PC-9 (cell line): ENCODE results near the gene RNF13. TPM values are rescaled to one million over a fixed set of nuclear protein-coding genes. Genes with fewer than 3 reads are reported as not detected.

Experiments
- BruUV-seq: library from RNA; stranded (reverse); fragments of 400-500 nt; replicated peaks from 2 replicates; lab custom pipeline; 2021; lab: Mats Ljungman, UMichigan
- CTCF ChIA-PET: fragments of 300-600 bp; sonication (Branson Sonifier 250); formaldehyde crosslinking; loops from one replicate; lab custom pipeline; 2022; ENCODE audit warnings: antibody characterized with exemption; lab: Charles Lee
- POLR2A ChIA-PET: fragments of 300-600 bp; sonication (Branson Sonifier 250); formaldehyde crosslinking; loops from one replicate; lab custom pipeline; 2022; ENCODE audit warnings: antibody characterized with exemption; ENCODE audit not compliant: unreplicated experiment; lab: Charles Lee
- DNase-seq, 2 experiments: peaks; one replicate each; pipeline versions ENCODE4 v3.0.0 to v3.0.0-alpha.2; 2015 to 2022; ENCODE audit warnings: mixed read lengths in 1 of 2
- H2AFZ ChIP-seq: fragments of 200-600 bp; sonication (generic); 2 replicates; pipeline ENCODE4 v1.8.1; 2017; ENCODE audit warnings: antibody characterized with exemption
- H3F3A ChIP-seq: fragments of 200-600 bp; sonication (generic); 2 replicates; pipeline ENCODE4 v1.8.1; 2017; ENCODE audit warnings: antibody characterized with exemption, mild to moderate bottlenecking, low read depth; ENCODE audit not compliant: insufficient read depth
- H3K27ac ChIP-seq: fragments of 200-600 bp; sonication (generic); 2 replicates; pipeline ENCODE4 v1.6.1; 2016; ENCODE audit warnings: mixed run types
- H3K27me3 ChIP-seq: fragments of 200-600 bp; sonication (generic); 2 replicates; pipeline ENCODE4 v1.6.1; 2016; ENCODE audit warnings: low read depth, mixed run types; ENCODE audit not compliant: insufficient read depth
- H3K36me3 ChIP-seq: fragments of 200-600 bp; sonication (generic); 2 replicates; pipeline ENCODE4 v1.6.1; 2016; ENCODE audit warnings: low read depth, mixed run types
- H3K4me1 ChIP-seq: fragments of 200-600 bp; sonication (generic); replicated peaks from 2 replicates; pipeline ENCODE4 v1.6.1; 2016; ENCODE audit warnings: mixed run types; ENCODE audit not compliant: insufficient read depth
- H3K4me2 ChIP-seq: fragments of 200-600 bp; sonication (generic); 2 replicates; pipeline ENCODE4 v1.6.1; 2017; ENCODE audit warnings: mixed run types
- H3K4me3 ChIP-seq: fragments of 200-600 bp; sonication (generic); 2 replicates; pipeline ENCODE4 v1.6.1; 2016; ENCODE audit warnings: mixed run types
- H3K79me2 ChIP-seq: fragments of 200-600 bp; sonication (generic); 2 replicates; pipeline ENCODE4 v1.6.1; 2017; ENCODE audit warnings: low read depth, mixed run types
- H3K9me2 ChIP-seq: fragments of 200-600 bp; sonication (generic); 2 replicates; pipeline ENCODE4 v1.8.1; 2017; ENCODE audit warnings: mild to moderate bottlenecking; ENCODE audit not compliant: insufficient read depth
- H3K9me3 ChIP-seq: fragments of 200-600 bp; sonication (generic); 2 replicates; pipeline ENCODE4 v1.8.1; 2016; ENCODE audit warnings: low read depth; ENCODE audit not compliant: insufficient read depth
- H4K20me1 ChIP-seq: fragments of 200-600 bp; sonication (generic); 2 replicates; pipeline ENCODE4 v1.8.1; 2017; ENCODE audit not compliant: insufficient read depth
- EZH2 ChIP-seq: fragments of 200-600 bp; sonication (generic); IDR thresholded peaks from 2 replicates; pipeline ENCODE4 v1.8.0; 2017; ENCODE audit warnings: antibody characterized with exemption, low read depth
- intact Hi-C: fragments of 100-400 bp; cut with micrococcal nuclease; formaldehyde crosslinking; loops from one replicate; pipeline ENCODE4 v1.10.0; 2022; ENCODE audit not compliant: unreplicated experiment
- total RNA-seq: library from RNA; stranded (reverse); gene quantifications from 2 replicates; pipeline ENCODE4 v1.2.3, GENCODE V29; 2021
- TF ChIP-seq, protein P1 (sequence below): fragments of 200-600 bp; sonication (generic); conservative IDR thresholded peaks from 2 replicates; pipeline ENCODE4 v1.6.1; 2017; ENCODE audit warnings: mixed run types, antibody characterized with exemption, mild to moderate bottlenecking, moderate library complexity

RNF13 gene
- total RNA-seq, 1 experiment from 2014 or later = 65.0 TPM

DNA sequence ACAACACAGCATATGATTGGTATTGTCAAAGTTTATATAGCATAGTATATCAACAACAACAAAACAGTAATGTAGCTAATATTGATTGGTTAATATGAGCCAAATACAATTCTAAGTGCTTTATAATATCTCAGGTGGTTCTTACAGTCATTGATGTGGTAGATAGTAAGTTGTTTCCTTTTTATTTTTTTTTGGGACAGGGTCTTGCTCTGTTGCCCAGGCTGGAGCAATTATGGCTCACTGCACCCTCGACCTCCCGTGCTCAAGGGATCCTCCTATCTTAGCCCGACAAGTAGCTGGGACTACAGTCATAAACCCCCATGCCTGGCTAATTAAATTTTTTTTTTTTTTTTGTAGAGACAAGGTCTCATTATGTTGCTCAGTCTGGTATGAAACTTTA is 2.7 kb downstream of the RNF13 start:
- TF ChIP-seq EZH2 = no peak
- TF ChIP-seq, protein P1, sequence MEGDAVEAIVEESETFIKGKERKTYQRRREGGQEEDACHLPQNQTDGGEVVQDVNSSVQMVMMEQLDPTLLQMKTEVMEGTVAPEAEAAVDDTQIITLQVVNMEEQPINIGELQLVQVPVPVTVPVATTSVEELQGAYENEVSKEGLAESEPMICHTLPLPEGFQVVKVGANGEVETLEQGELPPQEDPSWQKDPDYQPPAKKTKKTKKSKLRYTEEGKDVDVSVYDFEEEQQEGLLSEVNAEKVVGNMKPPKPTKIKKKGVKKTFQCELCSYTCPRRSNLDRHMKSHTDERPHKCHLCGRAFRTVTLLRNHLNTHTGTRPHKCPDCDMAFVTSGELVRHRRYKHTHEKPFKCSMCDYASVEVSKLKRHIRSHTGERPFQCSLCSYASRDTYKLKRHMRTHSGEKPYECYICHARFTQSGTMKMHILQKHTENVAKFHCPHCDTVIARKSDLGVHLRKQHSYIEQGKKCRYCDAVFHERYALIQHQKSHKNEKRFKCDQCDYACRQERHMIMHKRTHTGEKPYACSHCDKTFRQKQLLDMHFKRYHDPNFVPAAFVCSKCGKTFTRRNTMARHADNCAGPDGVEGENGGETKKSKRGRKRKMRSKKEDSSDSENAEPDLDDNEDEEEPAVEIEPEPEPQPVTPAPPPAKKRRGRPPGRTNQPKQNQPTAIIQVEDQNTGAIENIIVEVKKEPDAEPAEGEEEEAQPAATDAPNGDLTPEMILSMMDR = no peak
- Histone ChIP-seq H3K27ac (no peak overlapping the region), H3K4me1 (peaks cover 44% of the 10 kb centered on the region), H3K27me3 (no peaks in the 10 kb centered on the region), H3K9me3 (no peaks in the 10 kb centered on the region), H3K9me2 (no peaks in the 10 kb centered on the region), H3K79me2 (peaks cover 77% of the 10 kb centered on the region), H3K4me3 (no peak overlapping the region), H3F3A (peaks cover 23% of the 10 kb centered on the region), H3K36me3 (no peaks in the 10 kb centered on the region), H2AFZ (no peak overlapping the region), H4K20me1 (peaks cover 22% of the 10 kb centered on the region), H3K4me2 (peak overlapping the region; percentile 83)
- ChIA-PET CTCF (no interaction called here), POLR2A (interaction anchor here (0.7 kb wide), 1 partner anchor 433 kb away, joined by 7 read pairs; no protein-coding TSS in a partner anchor)
- no peak for DNase-seq
- no TSS peak for BruUV-seq
- intact Hi-C loops = no loop called here

DNA sequence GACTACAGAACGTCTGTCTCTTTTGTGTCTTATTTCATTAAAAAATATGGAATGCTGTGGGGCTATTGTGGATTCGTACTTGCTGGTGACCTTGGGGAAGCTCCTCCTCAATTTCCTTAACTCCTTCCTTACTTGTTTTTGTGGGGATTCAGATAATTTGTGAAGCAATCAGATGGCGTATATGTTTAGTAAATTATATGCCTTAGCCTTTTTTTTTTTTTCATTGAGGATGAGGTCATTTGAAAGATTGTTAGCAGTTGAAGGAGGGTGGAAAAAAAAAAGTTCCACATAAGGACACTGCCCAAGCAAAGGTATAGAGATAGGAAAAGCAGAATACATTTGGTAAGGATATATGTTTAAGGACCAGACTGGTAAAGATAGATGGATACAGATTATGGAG is 3.3 kb downstream of the RNF13 start:
- H3K27me3 ChIP-seq = no peaks in the 10 kb centered on the region
- POLR2A ChIA-PET = interaction anchor here (0.7 kb wide), 1 partner anchor 433 kb away, joined by 7 read pairs; no protein-coding TSS in a partner anchor
- peaks cover 23% of the 10 kb centered on the region for H3F3A ChIP-seq
- no peak for DNase-seq
- no TSS peak for BruUV-seq
- peaks cover 83% of the 10 kb centered on the region for H3K79me2 ChIP-seq
- TF ChIP-seq EZH2 = no peak
- TF ChIP-seq, protein P1 = no peak
- H3K4me2 ChIP-seq = peak overlapping the region; percentile 83
- H3K9me2 ChIP-seq = no peaks in the 10 kb centered on the region
- CTCF ChIA-PET = interaction anchor here (0.7 kb wide), 1 partner anchor 411 kb away, joined by 3 read pairs; no protein-coding TSS in a partner anchor
- peaks cover 44% of the 10 kb centered on the region for H3K4me1 ChIP-seq
- H3K27ac ChIP-seq = no peak overlapping the region
- 0 out of 2 replicates have a peak, but pooled peaks cover 1% of the 10 kb centered on the region for H3K9me3 ChIP-seq
- intact Hi-C loops = no loop called here
- H3K36me3 ChIP-seq = no peaks in the 10 kb centered on the region
- no peak overlapping the region for H2AFZ ChIP-seq
- peaks cover 22% of the 10 kb centered on the region for H4K20me1 ChIP-seq
- H3K4me3 ChIP-seq = no peak overlapping the region

DNA sequence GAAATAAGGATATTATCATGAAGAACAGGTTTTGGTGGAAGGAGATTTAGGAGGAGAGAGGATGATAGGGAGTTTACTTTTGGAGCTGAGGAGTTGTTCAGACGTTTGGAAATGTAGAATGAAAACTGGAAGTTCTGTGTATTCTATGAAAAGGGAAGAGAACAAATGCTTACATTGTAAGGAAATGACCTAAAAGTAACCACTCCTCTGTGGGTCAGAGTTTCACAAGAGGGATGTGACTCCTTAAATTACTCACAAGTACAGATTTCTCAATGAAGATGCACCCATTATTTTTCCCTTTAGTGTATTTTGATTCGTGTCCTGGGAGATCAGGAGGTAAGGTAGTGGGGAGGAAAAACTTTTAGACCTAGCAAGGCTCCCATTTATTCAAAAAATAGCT is 4.0 kb downstream of the RNF13 start:
- H3K4me1 ChIP-seq = peaks cover 39% of the 10 kb centered on the region
- H3K27me3 ChIP-seq = no peaks in the 10 kb centered on the region
- no peaks in the 10 kb centered on the region for H3K36me3 ChIP-seq
- DNase-seq = no peak
- TF ChIP-seq, protein P1 = no peak
- TF ChIP-seq EZH2 = no peak
- H3F3A ChIP-seq = peaks cover 21% of the 10 kb centered on the region
- peak overlapping the region; percentile 83 for H3K4me2 ChIP-seq
- CTCF ChIA-PET = no interaction called here
- no TSS peak for BruUV-seq
- H3K9me2 ChIP-seq = no peaks in the 10 kb centered on the region
- POLR2A ChIA-PET = no interaction called here
- H3K9me3 ChIP-seq = 0 out of 2 replicates have a peak, but pooled peaks cover 6% of the 10 kb centered on the region
- peaks cover 22% of the 10 kb centered on the region for H4K20me1 ChIP-seq
- H3K79me2 ChIP-seq = peaks cover 89% of the 10 kb centered on the region
- intact Hi-C loops = no loop called here
- H2AFZ ChIP-seq = no peak overlapping the region
- H3K4me3 ChIP-seq = no peak overlapping the region
- H3K27ac ChIP-seq = no peak overlapping the region
